ENCODE results near the gene APOE. TPM values are rescaled to one million over a fixed set of nuclear protein-coding genes. Genes with fewer than 3 reads are reported as not detected.

APOE gene
- total and polyA plus RNA-seq, 2 of the 13 experiments (the other 11 are each of a cell fraction or from before 2014, with no cell fraction given) = 1,328 to 1,470 TPM

- TF ChIP-seq ZNF280D (CRISPR knock-in tag; IDR thresholded peaks at IDR 0.05) = 0 out of 2 replicates have a peak, but pooled peaks have one; percentile 17
- TF ChIP-seq ZNF615 (CRISPR knock-in tag; IDR thresholded peaks at IDR 0.05; ENCODE audit: borderline replicate concordance) = 0 out of 2 replicates have a peak, but pooled peaks have one; percentile 20
- TF ChIP-seq THAP11 (CRISPR knock-in tag; IDR thresholded peaks at IDR 0.05) = peak; percentile 93
- no peak for TF ChIP-seq ZNF878 (CRISPR knock-in tag; IDR thresholded peaks at IDR 0.05)
- TF ChIP-seq ZXDC (CRISPR knock-in tag; IDR thresholded peaks at IDR 0.05) = peak; percentile 78; the same call in 1 of the 2 replicates
- TF ChIP-seq DNMT3B (CRISPR knock-in tag; conservative IDR thresholded peaks at IDR 0.05) = no peak
- TF ChIP-seq CSRNP1 (CRISPR knock-in tag; IDR thresholded peaks at IDR 0.05) = 0 out of 2 replicates have a peak, but pooled peaks have one; percentile 76
- TF ChIP-seq ZNF563 (CRISPR knock-in tag; IDR thresholded peaks at IDR 0.05) = no peak
- TF ChIP-seq ISX (CRISPR knock-in tag; conservative IDR thresholded peaks at IDR 0.05) = no peak
- TF ChIP-seq ZNF646 (CRISPR knock-in tag; IDR thresholded peaks at IDR 0.05) = no peak
- TF ChIP-seq SSRP1 (CRISPR knock-in tag; IDR thresholded peaks at IDR 0.05) = peak; percentile 98
- TF ChIP-seq LCORL (IDR thresholded peaks at IDR 0.05) = no peak
- TF ChIP-seq LCORL (CRISPR knock-in tag; IDR thresholded peaks at IDR 0.05) = no peak; the same call in 1 of the 2 replicates
- TF ChIP-seq HNF4A (CRISPR knock-in tag; IDR thresholded peaks at IDR 0.05) = no peak; the same call in 1 of the 2 replicates
- TF ChIP-seq ZNF138 (CRISPR knock-in tag; IDR thresholded peaks at IDR 0.05; ENCODE audit: low read depth) = no peak
Observed at GRCh38 chr19:44954649-44955504, 49.3 kb downstream of the APOE start, which contains the start of gene CLPTM1 (continued).

All from HepG2 (cell line).